Measurements from ENCODE around the gene VAMP1. TPM values are rescaled to one million over a fixed set of nuclear protein-coding genes. Genes with fewer than 3 reads are reported as not detected.
"Not testable (repeated sequence)": the region's sequence is repeated elsewhere in the genome, so short reads cannot be mapped to it uniquely, and the experiment has no call there.

Gene VAMP1
- total RNA-seq, 1 experiment from 2014 or later: 11.2 TPM

GRCh38 chr12:6475233-6475975, 4.9 kb upstream of the VAMP1 start:
- H3K4me1 ChIP-seq (ENCODE audit: control insufficient read depth, insufficient read depth, low read length); POLR2A ChIA-PET; BruUV-seq (replicated peaks); in situ Hi-C loops (cut with HindIII; ENCODE audit: low pct_unique_long_range_greater_than_20kb, low sequenced_read_pairs); DNase-seq (ENCODE audit: low read depth, low spot score); H3K27me3 ChIP-seq (ENCODE audit: control insufficient read depth, insufficient read depth, low read length); H3K36me3 ChIP-seq (ENCODE audit: control insufficient read depth, insufficient read depth, low read length); ATAC-seq; H3K4me3 ChIP-seq (ENCODE audit: low read depth in 2 of 2, low read length in 2 of 2); intact Hi-C loops (cut with micrococcal nuclease; ENCODE audit: unreplicated experiment); H3K9me3 ChIP-seq (ENCODE audit: control insufficient read depth, insufficient read depth, low read depth, low read length); CTCF ChIA-PET; H3K27ac ChIP-seq (ENCODE audit: low read length): not testable (repeated sequence)

- CTCF ChIA-PET: no interaction called here
- DNase-seq (ENCODE audit: low read depth, low spot score) (no peak), ATAC-seq (no peak)
- TF ChIP-seq POLR2AphosphoS5 (IDR thresholded peaks at IDR 0.05; ENCODE audit: low read depth, low read length): no peak
- H3K27ac ChIP-seq (ENCODE audit: low read length): no peak overlapping the region
- in situ Hi-C loops (cut with HindIII; ENCODE audit: low pct_unique_long_range_greater_than_20kb, low sequenced_read_pairs): no loop called here
- no peaks in the 10 kb centered on the region for H3K27me3 ChIP-seq (ENCODE audit: control insufficient read depth, insufficient read depth, low read length)
- H3K4me3 ChIP-seq (ENCODE audit: low read depth in 2 of 2, low read length in 2 of 2): no peak overlapping the region
- H3K4me1 ChIP-seq (ENCODE audit: control insufficient read depth, insufficient read depth, low read length): peaks cover 14% of the 10 kb centered on the region
- BruUV-seq (replicated peaks): no TSS peak
- POLR2A ChIA-PET: interaction anchor here (0.6 kb wide), 1 partner anchor 14 kb away, joined by 3 read pairs; no protein-coding TSS in a partner anchor
- intact Hi-C loops (cut with micrococcal nuclease; ENCODE audit: unreplicated experiment): no loop called here
- no peaks in the 10 kb centered on the region; the same call in 1 of the 2 replicates for H3K36me3 ChIP-seq (ENCODE audit: control insufficient read depth, insufficient read depth, low read length)
- H3K9me3 ChIP-seq (ENCODE audit: control insufficient read depth, insufficient read depth, low read depth, low read length): no peaks in the 10 kb centered on the region
Measured at GRCh38 chr12:6472491-6472890, 2.0 kb upstream of the VAMP1 start.

GRCh38 chr12:6471989-6472360, 1.5 kb upstream of the VAMP1 start:
- no peak for DNase-seq (ENCODE audit: low read depth, low spot score)

More at GRCh38 chr12:6471989-6472360, 1.5 kb upstream of the VAMP1 start:
- H3K4me1 ChIP-seq (ENCODE audit: control insufficient read depth, insufficient read depth, low read length): peaks cover 14% of the 10 kb centered on the region
- H3K27ac ChIP-seq (ENCODE audit: low read length): no peak overlapping the region
- H3K36me3 ChIP-seq (ENCODE audit: control insufficient read depth, insufficient read depth, low read length): no peaks in the 10 kb centered on the region; the same call in 1 of the 2 replicates
- ATAC-seq: no peak
- no TSS peak for BruUV-seq (replicated peaks)
- TF ChIP-seq REST (IDR thresholded peaks at IDR 0.05; ENCODE audit: insufficient read depth in 1 of 2, low read depth in 2 of 2, low read length in 1 of 2) (no peak), SIN3A (IDR thresholded peaks at IDR 0.05; ENCODE audit: borderline replicate concordance, insufficient read depth, low read depth, low read length) (no peak), CTCF (IDR thresholded peaks at IDR 0.05) (no peak), TCF7L2 (IDR thresholded peaks at IDR 0.05; ENCODE audit: low read depth, low read length) (no peak), POLR2AphosphoS5 (IDR thresholded peaks at IDR 0.05; ENCODE audit: low read depth, low read length) (no peak)
- ChIA-PET POLR2A (no interaction called here), CTCF (no interaction called here)
- no peaks in the 10 kb centered on the region for H3K27me3 ChIP-seq (ENCODE audit: control insufficient read depth, insufficient read depth, low read length)
- intact Hi-C loops (cut with micrococcal nuclease; ENCODE audit: unreplicated experiment): no loop called here
- H3K4me3 ChIP-seq (ENCODE audit: low read depth in 2 of 2, low read length in 2 of 2): no peak overlapping the region
- in situ Hi-C loops (cut with HindIII; ENCODE audit: low pct_unique_long_range_greater_than_20kb, low sequenced_read_pairs): no loop called here
- H3K9me3 ChIP-seq (ENCODE audit: control insufficient read depth, insufficient read depth, low read depth, low read length): no peaks in the 10 kb centered on the region

Measured in Panc1 (cell line).